WTC11 (cell line): Measurements from ENCODE around the gene SLC4A9. TPM values are rescaled to one million over a fixed set of nuclear protein-coding genes. Genes with fewer than 3 reads are reported as not detected.

Experiments used
- ATAC-seq: fragments of 200-7000 bp; cut with Tn5 transposase; 2 replicates; pipeline ENCODE4 v1.10.0; 2021; ENCODE audit warnings: mild to moderate bottlenecking, moderate library complexity
- CTCF ChIA-PET: fragments of 300-600 bp; sonication (Branson Sonifier 250); formaldehyde crosslinking; loops from one replicate; lab custom pipeline; 2021; ENCODE audit warnings: antibody characterized with exemption; lab: Charles Lee
- POLR2A ChIA-PET: fragments of 350-600 bp; sonication (Branson Sonifier 250); formaldehyde crosslinking; loops from one replicate; lab custom pipeline; 2021; ENCODE audit warnings: antibody characterized with exemption; lab: Charles Lee
- DNase-seq: peaks from one replicate; pipeline ENCODE4 v3.0.0; 2021; ENCODE audit warnings: low spot score
- H3K27ac Mint-ChIP-seq: 2 replicates; pipeline ENCODE4 v1.8.0; 2021; ENCODE audit warnings: mixed read lengths
- H3K27me3 Mint-ChIP-seq: 2 replicates; pipeline ENCODE4 v1.8.0; 2021; ENCODE audit warnings: low read depth, mild to moderate bottlenecking, moderate library complexity, mixed read lengths
- H3K36me3 Mint-ChIP-seq: 2 replicates; pipeline ENCODE4 v1.8.0; 2021; ENCODE audit warnings: mixed read lengths
- H3K4me1 Mint-ChIP-seq: 2 replicates; pipeline ENCODE4 v1.8.0; 2022; ENCODE audit warnings: mixed read lengths
- H3K4me3 Mint-ChIP-seq: 2 replicates; pipeline ENCODE4 v1.8.0; 2021; ENCODE audit warnings: mild to moderate bottlenecking, moderate library complexity, mixed read lengths
- H3K9me3 Mint-ChIP-seq: 2 replicates; pipeline ENCODE4 v1.8.0; 2021; ENCODE audit warnings: mixed read lengths
- total RNA-seq: library from RNA; stranded (reverse); gene quantifications from 3 replicates; pipeline ENCODE4 v1.2.3, GENCODE V29; 2021
- TF ChIP-seq, protein P1 (sequence below): fragments of 250-450 bp; sonication (Bioruptor Pico); IDR thresholded peaks from 2 replicates; pipeline ENCODE4 v1.9.0; 2021; ENCODE audit warnings: mild to moderate bottlenecking
- TF ChIP-seq, protein P2 (sequence below): sonication (generic); formaldehyde crosslinking; IDR thresholded peaks from 2 replicates; pipeline ENCODE4 v1.8.0; 2023; ENCODE audit warnings: missing genetic modification reagents, mild to moderate bottlenecking, borderline replicate concordance

SLC4A9 gene
- total RNA-seq, 1 experiment from 2014 or later: 0.37 TPM

GRCh38 chr5:140424135-140424534 is 64.1 kb downstream of the SLC4A9 start:
- no peaks in the 10 kb centered on the region; the same call in 1 of the 2 replicates for H3K27me3 Mint-ChIP-seq
- TF ChIP-seq, protein P1, sequence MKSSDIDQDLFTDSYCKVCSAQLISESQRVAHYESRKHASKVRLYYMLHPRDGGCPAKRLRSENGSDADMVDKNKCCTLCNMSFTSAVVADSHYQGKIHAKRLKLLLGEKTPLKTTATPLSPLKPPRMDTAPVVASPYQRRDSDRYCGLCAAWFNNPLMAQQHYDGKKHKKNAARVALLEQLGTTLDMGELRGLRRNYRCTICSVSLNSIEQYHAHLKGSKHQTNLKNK: no peak
- TF ChIP-seq, protein P2, sequence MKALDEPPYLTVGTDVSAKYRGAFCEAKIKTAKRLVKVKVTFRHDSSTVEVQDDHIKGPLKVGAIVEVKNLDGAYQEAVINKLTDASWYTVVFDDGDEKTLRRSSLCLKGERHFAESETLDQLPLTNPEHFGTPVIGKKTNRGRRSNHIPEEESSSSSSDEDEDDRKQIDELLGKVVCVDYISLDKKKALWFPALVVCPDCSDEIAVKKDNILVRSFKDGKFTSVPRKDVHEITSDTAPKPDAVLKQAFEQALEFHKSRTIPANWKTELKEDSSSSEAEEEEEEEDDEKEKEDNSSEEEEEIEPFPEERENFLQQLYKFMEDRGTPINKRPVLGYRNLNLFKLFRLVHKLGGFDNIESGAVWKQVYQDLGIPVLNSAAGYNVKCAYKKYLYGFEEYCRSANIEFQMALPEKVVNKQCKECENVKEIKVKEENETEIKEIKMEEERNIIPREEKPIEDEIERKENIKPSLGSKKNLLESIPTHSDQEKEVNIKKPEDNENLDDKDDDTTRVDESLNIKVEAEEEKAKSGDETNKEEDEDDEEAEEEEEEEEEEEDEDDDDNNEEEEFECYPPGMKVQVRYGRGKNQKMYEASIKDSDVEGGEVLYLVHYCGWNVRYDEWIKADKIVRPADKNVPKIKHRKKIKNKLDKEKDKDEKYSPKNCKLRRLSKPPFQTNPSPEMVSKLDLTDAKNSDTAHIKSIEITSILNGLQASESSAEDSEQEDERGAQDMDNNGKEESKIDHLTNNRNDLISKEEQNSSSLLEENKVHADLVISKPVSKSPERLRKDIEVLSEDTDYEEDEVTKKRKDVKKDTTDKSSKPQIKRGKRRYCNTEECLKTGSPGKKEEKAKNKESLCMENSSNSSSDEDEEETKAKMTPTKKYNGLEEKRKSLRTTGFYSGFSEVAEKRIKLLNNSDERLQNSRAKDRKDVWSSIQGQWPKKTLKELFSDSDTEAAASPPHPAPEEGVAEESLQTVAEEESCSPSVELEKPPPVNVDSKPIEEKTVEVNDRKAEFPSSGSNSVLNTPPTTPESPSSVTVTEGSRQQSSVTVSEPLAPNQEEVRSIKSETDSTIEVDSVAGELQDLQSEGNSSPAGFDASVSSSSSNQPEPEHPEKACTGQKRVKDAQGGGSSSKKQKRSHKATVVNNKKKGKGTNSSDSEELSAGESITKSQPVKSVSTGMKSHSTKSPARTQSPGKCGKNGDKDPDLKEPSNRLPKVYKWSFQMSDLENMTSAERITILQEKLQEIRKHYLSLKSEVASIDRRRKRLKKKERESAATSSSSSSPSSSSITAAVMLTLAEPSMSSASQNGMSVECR: no peak
- TF ChIP-seq, all 79 proteins: peak for 0
- no peak for ATAC-seq
- DNase-seq: no peak
- Mint-ChIP-seq H3K27ac (no peak overlapping the region), H3K9me3 (peaks cover 4% of the 10 kb centered on the region), H3K4me1 (peaks cover 19% of the 10 kb centered on the region), H3K36me3 (peaks cover 11% of the 10 kb centered on the region), H3K4me3 (no peak overlapping the region)
- CTCF ChIA-PET: interaction anchor here (1.2 kb wide), 1 partner anchor 61 kb away, joined by 3 read pairs; no protein-coding TSS in a partner anchor
- POLR2A ChIA-PET: no interaction called here

Other genes with a start within 250 kb of the SLC4A9 start
- 6.0 to 9.0 TPM (median 6.4 TPM) in 3 replicates for gene PURA, start 246.1 kb upstream of the SLC4A9 start, total RNA-seq
- 1.2 to 1.7 TPM (median 1.5 TPM) in 3 replicates for gene IGIP, start 234.3 kb upstream of the SLC4A9 start, total RNA-seq
- 27.7 to 29.3 TPM (median 28.9 TPM) in 3 replicates for gene CYSTM1, start 185.0 kb upstream of the SLC4A9 start, total RNA-seq
- gene PFDN1, start 57.1 kb upstream of the SLC4A9 start, total RNA-seq: 44.1 to 46.4 TPM (median 46.2 TPM) in 3 replicates
- gene HBEGF, start 13.6 kb upstream of the SLC4A9 start, total RNA-seq: 2.2 to 4.0 TPM (median 2.5 TPM) in 3 replicates
- 89.8 to 113 TPM (median 105 TPM) in 3 replicates for gene ANKHD1, start 41.6 kb downstream of the SLC4A9 start, total RNA-seq
- 8.4 to 9.8 TPM (median 8.8 TPM) in 3 replicates for gene EIF4EBP3, start 187.5 kb downstream of the SLC4A9 start, total RNA-seq
- 34.5 to 37.8 TPM (median 34.6 TPM) in 3 replicates for gene SRA1, start 197.3 kb downstream of the SLC4A9 start, total RNA-seq
- gene APBB3, start 204.4 kb downstream of the SLC4A9 start, total RNA-seq: 23.7 to 25.9 TPM (median 25.2 TPM) in 3 replicates
- gene SLC35A4, start 204.6 kb downstream of the SLC4A9 start, total RNA-seq: 74.7 to 75.7 TPM (median 74.8 TPM) in 3 replicates